GF-D8 (cell line): Measurements from ENCODE around the gene RTCA.
A peak's percentile ranks its signal among the peaks of the same experiment; 100 is the strongest.
"Not testable (repeated sequence)": the region's sequence is repeated elsewhere in the genome, so short reads cannot be mapped to it uniquely, and the experiment has no call there.

Experiments used
- DNase-seq: peaks from one replicate; lab custom pipeline; 2025; lab: John Stamatoyannopoulos, UW

The RTCA gene

DNA sequence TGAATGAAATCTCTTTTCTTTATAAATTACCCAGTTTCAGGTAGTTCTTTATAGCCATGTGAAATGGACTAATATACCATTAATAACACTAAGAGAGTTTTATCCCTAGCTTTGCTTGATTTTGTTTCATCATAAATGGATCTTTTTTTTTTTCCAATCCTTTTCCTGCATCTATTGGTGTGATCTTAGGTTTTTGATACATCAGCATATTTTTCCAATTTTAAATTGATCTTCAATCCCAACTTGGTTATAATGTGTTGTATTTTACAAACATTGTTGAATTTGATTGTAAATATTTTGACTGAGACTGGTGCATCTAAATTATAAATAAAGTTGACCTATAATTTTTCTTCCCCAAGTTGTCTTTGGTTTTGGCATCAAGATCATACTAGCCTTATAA lies 4.3 kb upstream of the RTCA start:
- DNase-seq, result no peak

DNA sequence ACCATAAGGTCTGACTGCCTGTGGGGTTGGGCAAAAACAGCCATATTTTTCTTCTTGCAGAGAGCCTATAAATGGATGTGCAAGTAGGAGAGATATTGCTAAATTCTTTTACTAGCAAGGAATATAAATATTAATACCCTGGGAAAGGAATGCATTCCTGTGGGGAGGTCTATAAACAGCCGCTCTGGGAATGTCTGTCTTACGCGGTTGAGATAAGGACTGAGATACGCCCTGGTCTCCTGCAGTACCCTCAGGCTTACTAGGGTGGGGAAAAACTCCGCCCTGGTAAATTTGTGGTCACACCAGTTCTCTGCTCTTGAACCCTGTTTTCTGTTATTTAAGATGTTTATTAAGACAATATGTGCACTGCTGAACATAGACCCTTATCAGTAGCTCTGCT lies 1.9 kb upstream of the RTCA start:
- DNase-seq, result not testable (repeated sequence)

DNA sequence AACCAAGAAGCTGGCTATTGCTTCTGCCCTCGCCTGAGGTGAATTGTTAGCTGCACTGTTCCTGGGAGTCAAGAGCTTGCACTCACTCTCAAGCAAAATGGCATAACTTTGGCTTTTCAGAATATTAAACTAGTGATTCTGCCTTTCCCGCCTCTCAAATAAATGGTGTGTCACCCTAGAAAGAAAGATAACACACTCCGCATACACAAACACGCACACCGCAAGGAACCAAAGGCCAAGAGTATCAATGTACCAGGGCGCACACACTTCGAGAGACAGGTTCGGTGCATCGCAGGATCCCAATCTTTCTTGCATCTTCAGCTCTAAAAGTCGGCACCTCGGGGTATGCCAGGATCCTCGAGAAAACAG lies 470 bp upstream of the RTCA start:
- peak; percentile 53 for DNase-seq

DNA sequence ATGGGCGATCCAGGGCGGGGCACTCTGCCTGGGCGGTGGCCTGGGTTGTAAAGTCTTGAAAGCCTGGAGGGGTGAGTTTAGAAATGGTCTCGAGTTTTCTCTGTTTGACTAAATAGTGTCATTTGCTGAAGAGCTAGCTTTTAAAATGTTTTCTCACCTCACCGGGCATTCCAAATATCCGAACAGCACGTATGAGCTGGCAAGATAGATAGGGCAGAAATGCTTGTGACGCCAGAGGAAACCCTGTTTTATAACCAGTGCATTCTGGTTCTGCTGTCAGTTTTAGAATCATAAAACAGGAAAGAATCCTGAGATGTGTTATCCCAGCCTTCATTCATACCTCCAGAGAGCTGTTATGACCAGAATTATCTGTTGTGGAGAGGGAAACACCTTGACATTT lies 725 bp downstream of the RTCA start:
- DNase-seq, result no peak

DNA sequence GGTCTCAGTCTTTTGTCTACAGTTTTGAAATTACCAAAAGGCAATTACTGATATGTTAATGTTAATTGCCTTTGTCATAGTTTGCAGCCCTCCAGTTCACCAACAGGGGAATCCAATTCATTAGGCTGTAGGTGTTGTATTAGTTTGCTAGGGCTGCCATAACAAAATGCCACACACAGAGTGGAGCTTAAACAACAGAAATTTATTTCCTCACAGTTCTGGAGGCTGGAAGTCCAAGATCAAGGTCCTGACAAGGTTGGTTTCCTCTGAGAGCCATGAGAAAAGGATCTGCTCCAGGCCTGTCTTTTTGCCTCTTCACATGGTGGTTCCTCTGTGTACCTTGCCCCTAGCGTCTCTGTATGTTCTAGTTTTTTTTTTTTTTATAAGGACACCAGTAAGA lies 1.3 kb downstream of the RTCA start:
- DNase-seq, result no peak

DNA sequence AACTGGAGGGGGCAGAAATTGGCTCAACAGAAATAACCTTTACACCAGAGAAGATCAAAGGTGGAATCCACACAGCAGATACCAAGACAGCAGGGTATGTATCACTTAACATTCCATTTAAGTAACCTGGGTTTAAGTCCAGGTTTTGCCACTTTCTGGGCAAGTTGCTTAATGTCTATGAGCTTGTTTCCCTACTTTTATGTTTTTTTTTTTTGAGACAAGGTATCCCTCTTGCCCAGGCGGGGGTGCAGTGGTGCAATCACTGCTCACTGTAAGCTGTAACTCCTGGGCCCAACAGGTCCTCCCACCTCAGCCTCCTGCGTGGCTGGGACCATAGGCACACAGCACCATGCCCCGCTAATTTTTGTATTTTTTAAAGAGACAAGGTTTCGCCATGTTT lies 2.2 kb downstream of the RTCA start:
- no peak for DNase-seq

DNA sequence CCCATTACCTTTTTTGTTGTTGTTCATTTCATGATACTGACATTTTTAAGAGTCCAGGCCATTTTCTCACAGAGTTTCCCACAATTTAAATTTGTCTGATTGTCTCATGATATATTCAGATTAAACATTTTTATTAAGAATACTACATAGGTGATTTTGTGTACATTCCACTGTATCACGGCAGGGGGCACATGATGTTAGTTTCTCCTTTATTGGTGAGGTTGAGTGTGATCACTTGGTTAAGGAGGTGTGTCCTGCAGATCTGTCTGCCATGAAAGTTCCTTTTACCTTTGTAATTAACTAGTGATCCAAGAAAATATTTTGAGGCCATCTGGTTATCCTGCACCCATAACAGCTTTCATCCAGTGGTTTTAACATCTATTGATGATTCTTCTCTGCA lies 11.8 kb downstream of the RTCA start:
- DNase-seq, result no peak

DNA sequence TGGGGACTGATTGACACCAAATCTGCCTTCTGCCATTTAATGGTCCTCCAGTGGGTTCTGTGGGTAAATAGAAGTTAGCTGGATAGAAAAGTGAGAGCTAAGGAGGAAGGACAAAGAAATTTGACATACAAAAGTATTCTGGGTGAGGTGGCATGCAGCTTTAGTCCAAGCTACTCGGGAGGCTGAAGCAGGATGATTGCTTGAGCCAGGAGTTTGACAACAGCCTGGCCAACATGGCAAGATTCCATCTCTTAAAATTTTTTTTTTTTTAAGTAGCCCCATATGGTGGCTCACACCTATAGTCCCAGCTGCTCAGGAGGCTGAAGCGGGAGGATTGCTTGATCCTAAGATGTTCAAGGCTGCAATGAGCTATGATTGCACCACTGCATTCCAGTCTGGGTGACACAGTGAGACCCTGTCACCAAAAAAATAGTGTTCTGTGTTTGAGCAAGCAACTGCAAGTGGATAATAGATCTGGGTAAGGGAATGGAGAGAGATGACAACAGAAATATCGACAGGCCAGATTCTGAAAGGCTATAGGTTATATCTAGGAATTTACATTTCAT lies 13.4 kb downstream of the RTCA start:
- no peak for DNase-seq

DNA sequence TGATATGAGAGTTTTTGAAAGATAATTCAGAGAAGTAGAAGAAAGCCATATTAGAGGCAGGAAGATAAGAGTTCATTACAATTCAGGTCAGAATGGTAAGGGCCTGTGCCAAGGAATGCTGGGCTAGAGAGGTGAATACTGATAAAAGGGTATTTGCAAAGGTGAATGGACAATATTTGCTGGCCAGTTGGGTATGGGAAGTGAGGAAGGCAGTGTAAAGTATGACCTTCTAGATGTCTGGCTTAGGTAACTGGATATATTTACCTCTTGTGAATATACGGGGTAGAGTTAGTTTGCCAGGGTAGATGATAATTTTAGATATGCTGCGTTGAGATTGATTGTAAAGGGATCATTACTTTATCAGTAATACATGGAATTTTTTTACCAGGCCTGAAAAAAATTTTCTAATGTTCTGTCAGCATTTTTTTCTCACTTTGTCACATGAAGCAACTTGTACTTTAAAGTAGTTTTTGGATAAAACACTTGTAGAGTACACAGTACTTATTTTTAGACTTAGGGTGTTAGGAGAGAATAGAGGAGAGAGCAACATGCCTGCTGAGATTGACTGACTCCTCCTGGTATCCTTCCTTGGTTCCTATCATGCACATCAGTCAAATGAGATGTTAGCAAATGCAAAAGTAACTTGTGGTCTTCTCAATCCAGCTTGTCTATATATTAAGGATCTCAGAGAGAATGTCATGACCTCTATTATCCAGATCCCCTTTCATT lies 14.1 kb downstream of the RTCA start:
- no peak for DNase-seq

DNA sequence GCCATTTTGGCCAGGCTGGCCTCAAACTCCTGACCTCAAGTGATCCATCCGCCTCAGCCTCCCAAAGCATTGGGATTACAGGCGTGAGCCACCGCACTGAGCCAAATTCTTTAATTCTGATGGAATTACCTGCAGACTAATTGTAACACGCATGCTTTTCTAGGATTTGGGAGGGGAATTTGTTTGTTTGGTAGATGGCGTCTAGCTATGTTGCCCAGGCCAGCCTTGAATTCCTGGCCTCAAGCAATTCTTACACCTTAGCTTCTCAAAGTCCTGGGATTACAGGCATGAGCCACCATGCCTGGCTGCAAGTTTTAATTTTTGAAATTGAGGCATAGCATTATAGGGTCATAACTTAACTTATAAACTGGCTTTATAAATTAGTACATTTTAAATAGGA lies 18.6 kb downstream of the RTCA start:
- no peak for DNase-seq

DNA sequence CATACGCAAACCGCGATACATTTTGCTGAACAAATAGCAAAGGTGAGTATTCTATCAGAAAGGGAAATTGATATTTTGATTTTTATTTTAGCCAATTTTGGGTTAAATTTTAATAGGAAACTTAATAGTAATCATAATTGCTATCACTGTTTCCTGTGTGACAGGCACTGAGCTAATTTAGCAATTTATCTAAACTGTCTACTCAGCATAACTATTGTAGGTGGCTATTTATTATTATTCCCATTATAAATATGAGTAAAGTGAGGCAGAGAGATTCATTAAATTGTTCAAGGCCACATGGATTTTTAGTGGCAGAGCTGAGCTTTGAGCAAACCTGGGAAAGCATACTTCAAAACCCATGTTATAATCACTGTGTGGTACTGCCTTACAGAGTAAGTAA lies 21.1 kb downstream of the RTCA start:
- DNase-seq, result no peak

DNA sequence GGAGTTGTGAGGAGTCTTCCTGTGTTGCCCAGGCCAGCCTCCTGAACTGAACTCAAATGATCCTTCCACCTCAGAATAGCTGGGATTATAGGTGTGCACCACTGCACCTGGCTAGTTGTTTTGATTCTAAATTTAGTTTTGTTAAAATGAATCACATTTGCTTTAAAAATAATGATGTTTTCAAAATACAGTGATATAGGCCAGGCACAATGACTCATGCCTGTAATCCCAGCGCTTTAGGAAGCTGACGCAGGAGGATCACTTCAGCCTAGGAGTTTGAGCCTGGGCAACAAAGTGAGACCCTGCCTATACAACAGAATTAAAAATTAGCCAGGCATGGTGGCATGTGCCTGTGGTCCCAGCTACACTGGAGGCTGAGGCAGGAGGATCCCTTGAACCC lies 24.3 kb downstream of the RTCA start:
- no peak for DNase-seq

DNA sequence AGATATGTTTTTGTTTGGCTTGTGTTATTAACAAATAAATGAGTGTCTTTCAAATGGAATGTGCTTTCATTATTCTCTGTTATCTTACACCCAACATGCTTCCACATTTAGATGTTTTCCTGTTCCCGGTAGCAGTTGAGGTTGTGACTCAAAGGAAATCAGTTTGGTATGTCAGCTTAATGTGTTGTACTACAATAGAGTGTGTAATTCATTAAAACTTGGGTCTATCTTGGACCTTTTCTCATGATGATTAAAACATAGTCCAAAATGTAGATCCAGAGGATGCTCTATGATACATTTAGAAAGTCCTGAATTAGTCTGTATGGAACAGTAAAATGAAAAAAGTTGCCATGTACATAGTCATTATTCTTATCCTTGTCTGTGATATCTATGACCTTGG lies 26.7 kb downstream of the RTCA start:
- DNase-seq, result no peak

DNA sequence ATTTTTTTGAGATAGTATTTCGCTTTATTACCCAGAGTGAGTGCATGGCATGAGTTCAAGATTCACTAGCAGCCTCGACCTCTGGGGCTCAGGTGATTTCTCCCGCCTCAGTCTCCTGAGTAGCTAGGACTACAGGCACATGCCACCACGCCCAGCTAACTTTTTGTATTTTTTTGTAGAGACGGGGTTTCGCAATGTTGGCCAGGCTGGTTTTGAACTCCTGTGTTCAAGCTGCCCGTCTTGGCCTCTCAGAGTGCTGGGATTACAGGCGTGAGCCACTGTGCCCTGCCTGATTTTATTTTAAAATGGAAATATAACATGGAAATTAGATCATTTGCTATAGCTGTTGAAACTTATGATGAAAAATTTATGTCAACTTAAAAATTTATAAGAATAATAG lies 30.1 kb downstream of the RTCA start:
- DNase-seq, result no peak

DNA sequence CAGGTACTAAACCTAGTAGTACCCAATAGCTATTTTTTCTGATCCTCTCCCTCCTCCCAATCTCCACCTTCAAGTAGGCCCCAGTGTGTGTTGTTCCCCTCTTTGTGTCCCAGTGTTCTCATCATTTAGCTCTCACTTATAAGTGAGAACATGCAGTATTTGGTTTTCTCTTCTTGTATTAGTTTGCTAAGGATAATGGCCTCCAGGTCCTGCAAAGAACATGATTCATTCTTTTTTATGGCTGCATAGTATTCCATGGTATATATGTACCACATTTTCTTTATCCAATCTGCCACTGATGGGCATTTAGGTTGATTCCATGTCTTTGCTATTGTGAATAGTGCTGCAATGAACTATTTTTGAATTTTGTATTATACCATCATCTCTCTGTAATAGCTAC lies 31.0 kb downstream of the RTCA start:
- not testable (repeated sequence) for DNase-seq

DNA sequence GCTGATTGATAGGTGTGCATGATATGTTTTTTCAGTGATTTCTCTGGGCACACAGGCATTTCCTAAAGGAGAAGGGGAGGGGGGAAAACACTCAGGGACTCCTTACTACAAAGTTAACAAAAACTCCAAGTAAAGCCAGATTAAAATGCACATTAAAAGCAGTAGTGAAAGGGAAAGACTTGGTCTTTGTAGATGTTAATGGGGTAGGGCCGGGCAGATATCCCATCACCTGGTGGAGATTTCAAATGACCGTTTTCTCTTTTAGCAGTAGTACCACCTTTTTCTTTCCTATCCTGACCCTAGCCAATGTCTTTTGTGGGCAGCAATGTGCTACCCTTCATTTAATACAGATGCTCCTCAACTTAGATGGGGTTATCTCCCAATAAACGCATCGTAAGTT lies 32.5 kb downstream of the RTCA start:
- no peak for DNase-seq

DNA sequence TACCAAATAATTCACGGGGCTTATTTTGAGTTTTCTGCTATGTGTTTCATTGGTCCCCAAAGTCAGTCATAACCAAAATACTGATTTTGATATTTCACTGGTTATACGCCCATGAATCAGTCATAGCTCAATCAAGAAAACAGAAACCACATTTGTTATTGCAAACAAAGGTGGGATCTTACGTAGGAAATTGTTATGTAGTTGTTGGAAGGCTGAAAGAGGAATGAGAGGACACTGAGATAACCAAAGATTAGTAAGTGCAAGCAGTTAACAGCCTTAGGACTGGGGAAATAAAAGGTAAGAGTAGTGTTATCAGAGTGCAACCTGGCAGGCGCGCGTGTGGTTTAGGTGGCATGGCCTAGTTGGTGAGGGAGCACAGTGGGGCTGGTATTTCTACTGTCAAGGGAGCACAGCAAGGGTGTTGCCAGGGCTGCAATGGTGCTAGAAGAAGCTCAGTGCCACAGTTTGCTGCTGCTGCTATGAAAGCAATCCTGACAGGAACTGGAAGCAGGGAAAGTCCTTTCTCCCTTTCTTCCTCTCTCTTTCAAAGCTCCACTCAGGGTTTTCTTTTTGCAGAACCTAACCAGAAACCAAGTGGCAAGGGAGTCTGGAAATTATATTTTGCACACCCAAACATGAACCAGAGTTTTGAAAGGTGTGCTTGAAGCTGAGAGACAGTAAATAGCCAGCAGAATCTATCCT lies 33.7 kb downstream of the RTCA start:
- DNase-seq, result no peak

DNA sequence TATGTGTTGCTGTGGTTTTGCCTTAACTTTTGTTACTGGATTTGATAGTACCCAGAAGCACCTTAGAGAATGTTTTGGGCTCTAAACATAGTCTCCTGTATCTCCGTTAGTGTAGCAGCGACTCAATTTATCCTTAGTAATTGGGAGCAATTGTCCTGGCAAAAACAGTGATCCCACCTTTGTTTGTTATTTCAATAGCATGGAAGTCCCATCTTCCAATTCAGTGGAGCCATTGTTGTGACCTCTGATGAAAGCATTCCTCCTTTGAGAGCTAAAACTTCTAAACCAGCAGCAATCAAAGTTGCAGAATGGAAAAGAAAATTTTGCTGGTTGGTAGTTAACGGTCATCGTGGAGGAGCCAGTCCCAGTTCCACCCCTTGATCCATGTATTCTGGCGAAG lies 34.7 kb downstream of the RTCA start:
- DNase-seq, result no peak

DNA sequence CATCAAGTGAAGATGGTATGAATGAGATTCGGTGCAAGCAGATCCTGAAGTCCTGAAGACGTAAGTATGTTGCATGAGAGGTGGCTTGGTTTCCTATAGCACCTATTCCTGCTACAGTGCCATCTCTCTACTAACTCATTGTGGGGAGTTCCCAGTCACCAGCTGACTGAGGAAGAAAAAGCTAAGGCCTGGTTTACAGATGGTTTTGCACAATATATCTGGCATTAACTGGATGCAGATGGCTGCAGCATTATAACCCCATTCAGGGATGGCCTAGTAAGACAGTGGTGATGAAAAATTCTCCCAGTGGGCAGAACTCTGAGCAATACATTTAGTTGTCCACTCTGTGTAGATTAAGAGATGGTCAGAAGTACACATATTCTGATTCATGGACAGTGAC lies 36.7 kb downstream of the RTCA start:
- no peak for DNase-seq

DNA sequence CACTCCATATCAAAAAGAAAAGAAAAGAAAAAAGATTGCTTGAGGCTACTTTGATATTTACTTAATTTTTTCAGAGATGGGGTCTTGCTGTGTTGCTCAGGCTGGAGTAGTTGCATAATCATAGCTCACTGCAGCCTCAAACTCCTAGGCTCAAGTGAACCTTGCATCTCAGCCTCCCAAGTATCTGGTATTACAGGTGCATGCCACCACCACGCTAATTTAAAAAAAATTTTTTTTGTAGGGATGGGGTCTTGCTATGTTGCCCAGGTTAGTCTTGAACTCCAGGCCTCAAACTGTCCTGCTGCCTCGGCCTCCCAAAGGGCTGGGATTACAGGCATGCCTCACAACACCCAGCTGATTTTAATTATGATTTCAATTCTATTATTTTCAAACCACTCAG lies 38.2 kb downstream of the RTCA start:
- no peak for DNase-seq

DNA sequence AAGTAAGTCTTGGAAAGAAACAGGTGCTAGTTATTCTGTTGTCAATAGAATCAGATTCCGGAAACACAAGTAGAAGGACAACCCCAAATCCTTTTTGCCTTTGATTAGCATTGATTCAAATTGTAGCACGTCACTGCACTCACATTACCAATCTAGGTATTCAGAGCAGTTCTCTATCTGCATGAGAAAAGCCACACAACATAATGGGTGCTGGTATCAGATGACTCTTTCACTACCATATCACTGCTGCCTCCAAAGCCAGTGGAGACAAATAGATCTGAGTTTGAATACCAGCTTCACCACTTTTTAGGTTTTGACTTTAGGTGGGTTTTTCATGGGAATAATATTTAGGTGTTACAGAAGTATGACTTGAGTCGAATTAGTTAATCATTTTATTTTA lies 38.9 kb downstream of the RTCA start:
- no peak for DNase-seq

DNA sequence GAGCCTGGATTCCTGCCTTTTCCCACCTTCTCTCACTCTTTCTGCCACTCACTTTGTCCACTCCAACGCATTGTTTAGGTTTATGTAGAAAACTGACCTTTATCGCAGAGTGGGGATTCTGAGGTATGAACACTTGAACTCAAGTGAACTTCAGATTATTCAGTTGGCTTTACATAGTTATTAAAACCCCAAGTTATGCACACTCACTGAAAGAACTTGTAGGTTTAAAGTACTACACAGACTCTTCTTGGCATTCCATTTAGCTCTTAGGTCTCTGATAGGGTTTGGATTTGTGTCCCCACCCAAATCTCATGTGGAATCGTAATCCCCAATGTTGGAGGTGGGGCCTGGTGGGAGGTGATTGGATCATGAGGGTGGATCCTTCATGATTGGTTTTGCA lies 39.9 kb downstream of the RTCA start:
- DNase-seq, result no peak

DNA sequence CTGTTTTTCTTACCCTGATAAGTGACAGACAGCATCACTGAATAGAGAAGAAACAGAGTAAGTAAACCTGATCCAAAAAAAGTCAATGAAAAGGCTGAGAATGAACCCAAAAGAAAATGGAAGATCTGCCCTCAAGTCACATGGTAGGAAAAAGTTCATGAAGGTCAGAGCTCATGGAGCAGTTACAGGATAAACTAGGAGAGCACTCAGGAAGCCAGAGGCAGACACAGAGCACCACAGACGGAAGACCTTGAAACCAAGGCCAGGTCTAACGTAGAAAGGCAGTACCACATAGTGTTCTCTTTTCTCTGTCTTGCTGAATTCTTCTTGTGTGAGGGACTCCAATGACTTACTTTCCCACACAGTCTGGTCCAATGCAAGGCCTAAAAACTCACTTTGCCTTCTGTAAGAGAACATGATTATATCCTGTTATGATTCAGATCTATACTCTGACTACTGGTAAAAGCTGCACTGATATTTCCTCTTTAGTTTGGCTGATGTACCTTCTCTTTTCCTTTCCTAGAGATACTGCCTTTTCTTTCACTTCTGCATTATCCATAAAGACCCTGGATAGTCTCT lies 40.8 kb downstream of the RTCA start:
- no peak for DNase-seq
